ENCODE data around the gene ATP1A2. TPM values are rescaled to one million over a fixed set of nuclear protein-coding genes. Genes with fewer than 3 reads are reported as not detected.
A peak's percentile ranks its signal among the peaks of the same experiment; 100 is the strongest.

ATP1A2 gene
- total RNA-seq, 1 donor from 2014 or later, result 5.6 TPM

DNA sequence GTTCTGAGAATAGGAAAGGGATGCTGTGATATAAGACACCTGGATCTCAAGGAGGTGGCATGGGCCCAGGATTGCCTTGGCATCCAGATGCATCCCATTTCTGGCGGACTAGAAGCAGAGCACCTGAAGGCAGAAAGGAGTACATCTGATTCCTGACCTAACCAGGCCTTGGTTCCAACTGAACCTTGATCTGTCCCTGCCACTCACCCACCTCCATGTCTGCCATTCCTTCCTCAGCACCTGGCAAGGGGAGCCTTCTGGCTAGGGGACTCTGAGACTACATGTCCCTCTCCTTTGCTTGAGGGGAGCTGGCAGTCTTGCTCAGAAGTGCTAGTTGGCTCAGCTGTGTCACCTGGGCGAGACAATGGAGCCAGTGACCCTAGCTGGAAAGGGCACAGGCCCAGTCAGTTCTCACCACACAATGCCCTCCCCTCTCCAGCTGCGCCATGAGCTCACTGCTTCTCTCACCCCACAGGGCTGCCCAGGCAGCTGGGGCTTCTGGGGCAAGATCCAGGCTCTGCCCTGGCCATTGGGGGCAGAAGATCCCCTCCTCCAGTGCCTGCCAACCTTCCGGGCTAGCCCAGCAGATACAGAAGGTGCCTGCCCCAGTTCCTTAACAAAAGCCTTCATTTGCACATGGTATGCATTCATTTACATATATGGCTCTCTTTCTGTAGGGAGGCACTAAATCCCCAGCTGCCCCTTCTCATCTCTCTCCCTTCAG is 20.0 kb upstream of the ATP1A2 start:
- TF ChIP-seq, protein P1, sequence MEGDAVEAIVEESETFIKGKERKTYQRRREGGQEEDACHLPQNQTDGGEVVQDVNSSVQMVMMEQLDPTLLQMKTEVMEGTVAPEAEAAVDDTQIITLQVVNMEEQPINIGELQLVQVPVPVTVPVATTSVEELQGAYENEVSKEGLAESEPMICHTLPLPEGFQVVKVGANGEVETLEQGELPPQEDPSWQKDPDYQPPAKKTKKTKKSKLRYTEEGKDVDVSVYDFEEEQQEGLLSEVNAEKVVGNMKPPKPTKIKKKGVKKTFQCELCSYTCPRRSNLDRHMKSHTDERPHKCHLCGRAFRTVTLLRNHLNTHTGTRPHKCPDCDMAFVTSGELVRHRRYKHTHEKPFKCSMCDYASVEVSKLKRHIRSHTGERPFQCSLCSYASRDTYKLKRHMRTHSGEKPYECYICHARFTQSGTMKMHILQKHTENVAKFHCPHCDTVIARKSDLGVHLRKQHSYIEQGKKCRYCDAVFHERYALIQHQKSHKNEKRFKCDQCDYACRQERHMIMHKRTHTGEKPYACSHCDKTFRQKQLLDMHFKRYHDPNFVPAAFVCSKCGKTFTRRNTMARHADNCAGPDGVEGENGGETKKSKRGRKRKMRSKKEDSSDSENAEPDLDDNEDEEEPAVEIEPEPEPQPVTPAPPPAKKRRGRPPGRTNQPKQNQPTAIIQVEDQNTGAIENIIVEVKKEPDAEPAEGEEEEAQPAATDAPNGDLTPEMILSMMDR (IDR thresholded peaks at IDR 0.05), result no peak
- ATAC-seq, result no peak
- Histone ChIP-seq H3K4me3 (no peak overlapping the region), H3K27ac (no peak overlapping the region), H3K9me3 (no peaks in the 10 kb centered on the region), H3K36me3 (peaks cover 35% of the 10 kb centered on the region), H3K4me1 (peaks cover 23% of the 10 kb centered on the region), H3K27me3 (no peaks in the 10 kb centered on the region)
- intact Hi-C loops (cut with DNase I), result no loop called here
- peak; percentile 54 for DNase-seq

DNA sequence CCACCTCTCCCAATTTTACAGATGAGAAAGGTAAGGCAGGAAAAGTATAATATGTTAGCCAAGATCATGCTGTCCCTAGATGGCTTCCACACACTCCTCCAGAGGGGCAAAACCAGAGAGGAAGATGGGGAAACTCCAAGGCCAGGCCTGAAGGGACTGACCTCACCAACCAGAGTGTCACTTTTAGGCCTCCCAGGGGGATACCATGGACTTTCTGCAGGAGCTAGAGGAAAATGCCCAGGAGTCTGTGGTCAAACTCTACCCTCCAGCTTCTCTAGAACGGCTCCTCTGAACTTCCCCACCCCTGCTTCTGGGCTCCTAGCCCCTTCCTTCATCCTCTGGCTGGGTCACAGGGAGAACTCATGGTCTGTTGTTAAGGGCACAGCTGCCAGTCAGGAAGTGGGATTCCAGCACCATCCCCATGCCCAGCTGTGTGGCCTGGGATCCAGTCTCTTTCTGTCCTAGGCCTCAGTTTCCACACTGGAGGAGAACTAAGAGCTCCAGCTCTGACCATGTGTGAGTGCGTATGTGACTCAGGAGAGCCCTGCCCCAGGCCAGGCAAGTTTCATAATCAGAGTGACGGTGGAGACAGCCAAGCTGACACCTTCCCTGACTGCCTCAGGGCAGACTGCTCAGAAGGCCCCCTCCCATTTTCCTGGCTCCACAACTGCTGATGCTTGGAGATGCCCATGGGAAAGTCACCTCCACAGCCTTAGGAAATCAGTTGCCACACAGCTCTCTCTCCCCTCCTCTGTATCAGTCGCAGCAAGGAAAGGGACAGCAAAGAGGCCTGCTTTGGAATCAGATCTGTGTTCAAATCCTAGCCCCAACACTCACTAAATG is 19.1 kb upstream of the ATP1A2 start:
- intact Hi-C loops (cut with DNase I), result no loop called here
- Histone ChIP-seq H3K4me1 (peaks cover 27% of the 10 kb centered on the region), H3K27ac (no peak overlapping the region), H3K27me3 (no peaks in the 10 kb centered on the region), H3K9me3 (no peaks in the 10 kb centered on the region), H3K36me3 (peaks cover 28% of the 10 kb centered on the region), H3K4me3 (no peak overlapping the region)
- ATAC-seq (no peak), DNase-seq (peak; percentile 35)
- TF ChIP-seq, protein P1 (IDR thresholded peaks at IDR 0.05), result no peak

- intact Hi-C loops (cut with DNase I), result no loop called here
- peak; percentile 60 for DNase-seq
- ATAC-seq, result no peak
- Histone ChIP-seq H3K27ac (peak overlapping the region; percentile 80), H3K9me3 (no peaks in the 10 kb centered on the region), H3K27me3 (no peaks in the 10 kb centered on the region), H3K36me3 (peaks cover 20% of the 10 kb centered on the region), H3K4me3 (peak overlapping the region; percentile 77), H3K4me1 (peaks cover 28% of the 10 kb centered on the region)
- TF ChIP-seq, protein P1 (IDR thresholded peaks at IDR 0.05), result no peak
Observed at GRCh38 chr1:160097151-160097910, 18.2 kb upstream of the ATP1A2 start.

GRCh38 chr1:160097911-160098851 is 17.4 kb upstream of the ATP1A2 start, which contains the start of gene IGSF8:
IGSF8 (minus strand) TSS chr1:160098619; CDS start chr1:160098472, 147 bp downstream.
- Histone ChIP-seq H3K4me3 (peak within 1 kb of the TSS; percentile 77), H3K9me3 (no peaks in the 10 kb centered on the region), H3K36me3 (peaks cover 13% of the 10 kb centered on the region), H3K4me1 (peaks cover 28% of the 10 kb centered on the region), H3K27ac (peak within 1 kb of the TSS; percentile 98), H3K27me3 (no peaks in the 10 kb centered on the region)
- ATAC-seq, result peak; percentile 85
- peak; percentile 96 for DNase-seq
- TF ChIP-seq, protein P1 (IDR thresholded peaks at IDR 0.05), result no peak
- intact Hi-C loops (cut with DNase I), result no loop called here
